Hippocampal formation (tissue), 2 donors: ENCODE measurements around the gene LALBA.
"Not testable (repeated sequence)": the region's sequence is repeated elsewhere in the genome, so short reads cannot be mapped to it uniquely, and the experiment has no call there.

ENCODE experiments used
- DNase-seq, 2 donors: peaks; one replicate each; lab custom pipeline; 2025; lab: John Stamatoyannopoulos, UW

The LALBA gene

DNA sequence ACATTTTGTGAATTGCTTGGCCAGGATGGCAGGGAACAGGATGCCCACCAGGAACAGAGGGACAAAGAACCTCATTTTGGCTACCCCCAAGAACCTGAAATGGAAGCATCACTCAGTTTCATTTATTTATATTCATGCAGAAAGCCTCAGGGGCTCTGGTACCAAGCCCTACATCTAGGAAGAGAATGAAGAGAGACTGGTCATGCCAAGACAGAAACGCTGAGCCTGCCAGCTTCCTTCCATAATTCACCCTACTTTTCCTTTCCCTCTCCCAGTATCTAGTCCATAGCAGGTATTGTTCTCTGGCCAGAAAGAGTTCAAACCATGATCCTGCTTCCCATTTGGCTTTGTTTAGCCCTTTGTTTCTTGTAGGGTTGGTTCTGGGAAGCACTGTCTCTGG lies at the start of gene LALBA:
Gene LALBA (minus strand): TSS at position 101 of the 400 bp plus-strand sequence. CDS start 26 bp downstream, at position 75.
- no peak for DNase-seq

DNA sequence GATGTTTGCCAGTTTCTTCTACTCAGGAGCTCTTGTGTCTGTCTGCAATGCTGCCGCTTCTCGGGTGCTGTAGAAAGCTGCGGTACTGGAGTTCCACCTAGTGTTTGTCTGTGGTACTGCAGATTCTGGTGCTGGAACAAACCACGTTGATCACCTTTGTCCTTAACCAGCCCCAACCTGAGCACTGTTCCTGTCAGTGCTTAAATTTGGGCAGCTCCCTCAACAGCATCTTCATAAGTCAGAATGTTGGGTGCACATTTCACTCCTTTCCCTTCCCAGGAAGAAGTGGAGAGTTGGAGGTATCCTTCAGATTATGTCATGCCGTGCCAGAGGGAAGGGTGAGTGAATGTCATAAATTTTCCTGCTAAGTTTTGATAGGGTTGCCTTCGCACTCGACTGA lies 48.7 kb upstream of the LALBA start:
- DNase-seq, result peak; percentile 52

DNA sequence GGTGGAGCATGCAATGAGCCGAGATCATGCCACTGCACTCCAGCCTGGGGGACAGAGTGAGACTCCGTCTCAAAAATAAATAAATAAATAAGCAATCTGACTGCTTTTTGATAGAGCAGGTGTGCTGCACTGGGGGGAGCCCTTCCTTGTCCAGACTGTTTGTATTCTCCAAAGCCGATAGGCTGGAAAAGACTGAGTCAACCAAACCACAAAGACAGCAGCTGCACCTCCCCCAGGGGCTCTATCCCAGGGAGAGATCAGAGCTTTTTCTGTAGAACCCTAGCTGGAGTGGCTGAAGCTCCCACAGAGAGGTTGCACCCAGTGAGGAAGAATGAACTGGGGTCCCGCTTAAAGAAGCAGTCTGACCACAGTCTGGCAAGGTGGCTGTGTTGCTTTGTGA lies 45.8 kb upstream of the LALBA start:
- no peak for DNase-seq

DNA sequence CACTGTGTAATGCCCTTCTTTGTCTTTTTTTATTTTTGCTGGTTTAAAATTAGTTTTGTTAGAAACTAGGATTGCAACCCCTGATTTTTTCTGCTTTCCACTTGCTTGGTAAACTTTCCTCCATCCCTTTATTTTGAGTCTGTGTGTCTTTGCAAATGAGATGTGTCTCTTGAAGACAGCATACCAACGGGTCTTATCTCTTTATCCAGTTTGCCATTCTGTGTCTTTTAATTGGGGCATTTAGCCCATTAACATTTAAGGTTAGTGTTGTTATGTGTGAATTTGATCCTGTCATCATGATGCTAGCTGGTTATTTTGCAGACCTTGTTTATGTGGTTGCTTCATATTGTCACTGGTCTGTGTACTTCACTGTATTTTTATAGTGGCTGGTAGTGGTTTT lies 43.5 kb upstream of the LALBA start:
- no peak for DNase-seq

DNA sequence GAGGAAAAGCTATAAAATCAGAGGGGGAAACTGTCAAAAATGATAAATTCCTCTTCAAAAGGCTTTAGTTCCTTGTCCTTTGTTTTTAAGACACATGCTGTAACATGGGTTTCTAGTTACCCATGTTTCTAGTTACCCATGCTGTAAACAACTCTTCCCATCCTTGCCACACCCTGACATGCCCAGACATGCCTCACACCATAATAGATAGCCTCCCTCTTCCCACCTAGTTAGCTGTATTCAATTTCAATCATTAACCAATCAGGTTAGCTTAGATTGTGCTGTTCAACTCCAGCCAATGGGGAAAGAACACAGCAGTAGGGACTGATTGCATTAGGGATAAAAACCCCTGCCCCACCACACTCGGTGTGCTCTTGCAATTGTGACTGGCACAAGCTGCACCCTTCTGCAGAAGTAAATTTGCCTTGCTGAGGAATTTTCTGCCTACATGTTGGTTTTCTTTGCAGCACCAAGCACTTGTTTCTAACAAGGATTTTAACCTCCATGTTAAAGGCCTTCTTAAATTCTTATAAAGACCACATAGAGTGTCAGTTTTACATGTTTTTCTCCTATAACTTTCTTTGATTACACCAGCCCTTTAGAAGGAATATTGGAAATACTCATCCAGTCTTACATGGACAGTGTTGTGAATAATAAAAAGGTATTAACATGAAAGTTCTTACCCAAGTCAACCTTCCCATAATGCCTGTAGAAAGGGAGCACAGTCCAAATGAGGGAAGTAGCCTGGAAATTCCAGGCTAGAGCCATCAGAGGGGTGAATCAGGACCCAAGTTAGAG lies 32.5 kb upstream of the LALBA start:
- DNase-seq, result no peak

DNA sequence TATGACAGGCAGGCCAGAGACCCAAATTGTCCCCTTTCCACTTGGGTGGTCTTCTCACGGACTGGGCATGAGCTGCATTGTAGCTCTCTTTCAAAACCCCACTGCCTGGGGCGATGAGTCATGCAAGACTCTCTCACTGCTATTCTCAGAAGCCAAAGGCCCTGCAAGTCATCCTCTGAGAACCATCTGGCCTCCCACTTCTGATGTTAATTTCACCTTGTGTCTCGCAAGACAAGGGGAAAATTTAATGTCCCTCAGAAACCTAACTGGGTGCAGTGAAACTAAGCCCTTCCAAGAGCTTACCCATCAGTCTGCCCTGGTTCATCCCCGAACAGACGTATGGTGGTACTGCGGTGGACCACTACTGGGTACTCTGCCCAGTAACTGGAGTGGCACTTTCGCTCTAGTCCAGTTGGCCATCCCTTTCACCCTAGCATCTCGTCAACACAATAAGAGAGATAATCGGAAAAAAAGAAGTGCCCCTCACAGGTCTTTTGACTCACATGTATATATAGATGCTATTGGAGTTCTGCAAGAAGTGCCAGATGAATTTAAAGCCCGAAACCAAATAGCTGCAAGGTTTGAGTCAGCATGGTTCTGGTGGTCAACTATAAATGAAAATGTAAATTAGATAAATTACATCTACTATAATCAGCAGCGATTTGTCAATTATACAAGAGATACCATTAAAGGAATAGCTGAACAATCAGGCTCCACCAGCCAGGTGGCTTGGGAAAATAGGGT lies 31.3 kb upstream of the LALBA start:
- DNase-seq, result no peak

DNA sequence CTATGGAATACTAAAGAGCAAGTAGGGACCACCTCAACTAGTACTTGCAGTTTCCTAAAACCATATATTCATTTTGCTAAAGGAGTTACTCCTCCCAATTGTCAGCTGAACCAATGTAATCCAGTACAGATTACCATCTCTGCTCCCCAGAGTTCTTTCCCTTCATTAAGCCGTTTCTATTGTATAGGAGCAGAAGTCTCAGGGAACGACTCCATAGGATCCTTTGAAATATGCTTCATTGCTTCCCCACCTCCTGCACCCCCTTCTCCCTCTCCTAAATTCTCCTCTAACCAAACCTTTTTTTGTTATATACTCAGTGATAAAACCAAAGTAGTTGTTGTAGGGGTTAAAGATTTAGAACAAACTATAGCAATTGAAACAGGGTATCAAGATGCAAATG lies 30.7 kb upstream of the LALBA start:
- no peak for DNase-seq

DNA sequence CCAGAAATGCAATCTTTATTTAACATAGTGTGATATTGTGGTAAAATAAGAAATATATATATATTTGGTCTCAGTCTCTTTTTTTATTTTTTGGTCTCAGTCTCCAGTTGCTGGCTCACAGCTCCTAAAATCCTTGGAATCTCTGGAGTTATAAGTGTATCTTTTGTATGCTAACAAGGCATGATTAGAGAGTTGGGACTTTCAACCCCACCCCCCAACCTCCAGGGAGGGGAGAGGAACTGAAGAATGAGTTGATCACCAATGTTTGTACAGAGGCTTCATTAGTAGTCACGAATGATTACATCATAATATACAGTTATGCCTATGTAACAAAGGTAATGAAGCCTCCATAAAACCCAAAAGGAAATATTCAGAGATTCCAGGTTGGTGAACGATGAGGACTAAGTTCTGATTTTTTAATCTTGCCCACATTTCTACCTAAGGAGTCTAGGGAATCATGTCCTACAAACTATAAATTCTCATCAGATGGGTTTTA lies 22.8 kb upstream of the LALBA start:
- no peak for DNase-seq

DNA sequence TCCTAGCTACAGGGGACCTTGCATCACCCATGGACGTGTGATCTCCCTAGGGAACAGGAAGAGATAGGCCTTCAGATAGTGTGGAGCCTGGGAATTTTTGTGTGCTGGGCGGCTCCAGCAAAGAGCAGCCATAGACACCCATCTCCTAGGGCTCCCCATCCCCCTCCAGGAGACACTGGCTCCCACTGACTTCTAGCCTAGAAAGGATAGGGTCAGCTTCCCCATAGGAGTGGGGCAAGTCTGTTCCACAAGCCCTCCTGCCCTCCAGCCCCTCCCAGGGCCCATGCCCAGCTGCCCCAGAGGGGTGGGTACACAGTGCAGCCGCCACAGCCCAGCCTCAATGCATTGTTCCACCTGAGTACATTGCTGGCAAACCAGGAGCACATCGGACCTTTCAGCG lies 16.5 kb upstream of the LALBA start:
- no peak for DNase-seq

DNA sequence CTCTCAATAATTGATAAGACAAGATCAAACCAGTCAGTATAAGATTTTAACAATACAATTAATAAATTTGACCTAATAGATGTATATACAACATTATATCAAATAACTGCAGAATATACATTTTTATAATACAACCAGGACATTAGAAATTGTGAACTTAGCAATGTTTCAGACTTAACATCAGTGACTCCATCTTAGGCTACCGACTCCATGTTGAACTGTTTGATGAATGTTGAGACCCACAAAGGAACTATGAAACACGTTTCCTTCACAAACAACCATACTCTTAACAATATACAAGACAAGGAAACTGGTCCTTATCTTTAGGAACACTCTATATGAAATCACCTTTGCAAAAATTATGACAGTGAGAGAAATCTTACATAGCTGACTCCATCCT lies 13.9 kb upstream of the LALBA start:
- DNase-seq, result no peak

DNA sequence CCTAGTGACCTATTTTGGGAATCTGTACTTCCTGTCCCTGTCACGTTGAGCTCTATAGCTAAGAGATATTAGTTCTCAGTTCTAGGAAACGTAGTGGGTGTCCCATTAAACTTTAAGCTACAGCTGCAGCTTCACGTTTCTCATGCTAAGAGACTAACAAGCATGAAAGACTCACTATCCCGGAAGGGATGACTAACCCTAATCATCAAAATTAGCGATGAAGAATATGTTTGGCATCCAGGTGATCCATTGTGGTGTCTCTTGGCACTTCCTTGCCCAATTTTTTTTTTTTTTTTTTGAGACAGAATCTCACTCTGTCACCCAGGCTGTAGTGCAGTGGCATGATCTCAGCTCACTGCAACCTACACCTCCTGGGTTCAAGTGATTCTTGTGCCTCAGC lies 11.0 kb upstream of the LALBA start:
- DNase-seq, result no peak

DNA sequence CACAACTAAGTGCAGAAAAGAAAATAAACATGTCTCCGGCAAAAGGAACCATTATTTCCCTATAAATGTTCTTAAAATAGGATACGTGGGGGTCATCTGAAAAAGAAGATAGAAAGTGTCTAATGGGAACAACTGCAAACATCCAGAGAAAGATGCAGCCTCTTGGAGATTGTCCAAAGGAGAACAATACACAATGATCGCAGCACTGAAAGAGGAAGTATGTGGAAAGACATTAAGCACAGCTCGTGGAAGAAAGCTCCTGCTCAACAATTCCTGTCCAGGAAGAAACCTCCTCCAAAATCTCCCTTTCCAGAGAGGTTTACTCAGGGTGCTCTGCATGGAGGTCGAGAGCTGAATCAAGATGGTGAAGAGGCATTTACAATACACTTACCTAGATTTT lies 2.5 kb upstream of the LALBA start:
- peak in 1 of 2 donors; percentile 9 for DNase-seq

DNA sequence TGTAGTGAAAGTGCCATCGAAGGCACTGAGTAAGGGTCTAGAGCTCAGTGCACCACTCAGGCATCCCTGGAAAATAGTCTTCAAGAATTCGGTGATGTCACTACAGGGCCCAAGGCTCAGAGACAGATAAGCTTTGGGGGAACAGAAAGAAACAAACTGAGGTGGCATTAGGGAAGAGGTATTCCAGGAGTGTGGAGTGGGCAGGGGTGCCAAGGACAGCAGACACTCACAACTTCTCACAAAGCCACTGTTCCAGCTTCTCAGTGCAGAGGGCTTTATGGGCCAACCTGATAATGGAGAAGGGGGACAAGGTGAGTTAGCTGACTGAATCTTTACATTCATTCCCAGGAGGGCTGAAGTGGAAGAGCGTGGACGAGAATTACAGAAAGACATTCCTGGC lies 2.1 kb downstream of the LALBA start:
- no peak for DNase-seq

DNA sequence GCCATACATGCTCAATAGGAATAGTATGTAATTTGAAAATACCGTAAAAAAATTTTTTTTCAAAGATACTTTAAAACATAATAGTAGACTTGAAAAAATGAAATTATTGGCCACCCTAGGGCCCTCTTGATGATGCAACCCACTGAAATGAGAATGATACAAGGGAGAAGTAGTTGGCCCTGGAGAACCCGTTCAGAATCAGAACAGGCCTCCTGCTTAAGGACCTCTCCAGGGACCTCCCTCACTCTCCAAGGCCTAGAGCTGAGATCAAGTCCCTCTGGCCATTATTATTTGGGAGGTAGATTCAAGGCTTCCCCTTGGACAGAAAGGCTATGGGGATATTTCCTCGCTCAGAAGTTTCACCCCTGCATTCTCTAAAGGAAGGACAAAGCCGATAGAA lies 11.9 kb downstream of the LALBA start:
- DNase-seq, result no peak

DNA sequence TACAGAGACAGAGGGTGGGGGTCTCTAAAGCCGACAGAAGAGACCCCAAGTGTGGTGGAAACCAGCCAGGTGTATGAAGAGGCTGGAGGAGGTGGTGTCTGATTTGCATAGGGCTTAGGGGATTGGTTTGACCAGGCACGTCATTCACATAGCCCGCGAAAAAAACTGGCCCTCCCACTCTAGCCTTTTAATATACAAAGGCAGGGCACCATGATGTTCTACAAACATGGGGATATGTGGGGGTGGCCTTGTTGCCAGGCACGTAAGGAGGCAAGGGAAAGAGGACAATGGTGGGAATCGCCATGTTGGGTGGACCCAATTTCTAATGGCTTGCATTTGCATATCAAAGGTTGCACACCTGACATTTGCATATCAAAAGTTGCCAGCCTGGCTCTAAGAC lies 13.2 kb downstream of the LALBA start:
- DNase-seq, result no peak

DNA sequence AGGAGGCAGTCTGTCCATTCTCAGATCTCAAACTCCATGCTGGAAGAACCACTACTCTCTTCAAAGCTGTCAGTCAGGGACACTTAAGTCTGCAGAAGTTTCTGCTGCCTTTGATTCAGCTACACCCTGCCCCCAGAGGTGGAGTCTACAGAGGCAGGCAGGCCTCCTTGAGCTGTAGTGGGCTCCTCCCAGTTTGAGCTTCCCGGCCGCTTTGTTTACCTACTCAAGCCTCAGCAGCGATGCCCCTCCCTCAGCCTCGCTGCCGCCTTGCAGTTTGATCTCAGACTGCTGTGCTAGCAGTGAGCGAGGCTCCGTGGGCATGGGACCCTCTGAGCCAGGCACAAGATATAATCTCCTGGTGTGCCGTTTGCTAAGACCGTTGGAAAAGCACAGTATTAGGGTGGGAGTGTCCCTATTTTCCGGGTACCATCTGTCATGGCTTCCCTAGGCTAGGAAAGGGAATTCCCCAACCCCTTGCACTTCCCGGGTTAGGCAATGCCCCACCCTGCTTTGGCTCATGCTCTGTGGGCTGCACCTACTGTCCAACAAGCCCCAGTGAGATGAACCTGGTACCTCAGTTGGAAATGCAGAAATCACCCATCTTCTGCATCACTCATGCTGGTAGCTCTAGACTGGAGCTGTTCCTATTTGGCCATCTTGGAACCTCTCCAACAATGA lies 16.0 kb downstream of the LALBA start:
- not testable (repeated sequence) for DNase-seq

DNA sequence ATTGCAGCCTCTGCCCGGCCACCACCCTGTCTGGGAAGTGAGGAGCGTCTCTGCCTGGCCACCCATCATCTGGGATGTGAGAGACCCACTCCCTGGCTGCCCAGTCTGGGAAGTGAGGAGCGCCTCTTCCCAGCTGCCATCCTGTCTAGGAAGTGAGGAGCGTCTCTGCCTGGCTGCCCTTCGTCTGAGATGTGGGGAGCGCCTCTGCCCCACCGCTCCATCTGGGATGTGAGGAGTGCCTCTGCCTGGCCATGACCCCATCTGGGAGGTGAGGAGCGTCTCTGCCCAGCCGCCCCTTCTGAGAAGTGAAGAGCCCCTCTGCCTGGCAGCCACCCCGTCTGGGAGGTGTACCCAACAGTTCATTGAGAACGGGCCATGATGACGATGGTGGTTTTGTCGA lies 18.2 kb downstream of the LALBA start:
- DNase-seq, result not testable (repeated sequence)

DNA sequence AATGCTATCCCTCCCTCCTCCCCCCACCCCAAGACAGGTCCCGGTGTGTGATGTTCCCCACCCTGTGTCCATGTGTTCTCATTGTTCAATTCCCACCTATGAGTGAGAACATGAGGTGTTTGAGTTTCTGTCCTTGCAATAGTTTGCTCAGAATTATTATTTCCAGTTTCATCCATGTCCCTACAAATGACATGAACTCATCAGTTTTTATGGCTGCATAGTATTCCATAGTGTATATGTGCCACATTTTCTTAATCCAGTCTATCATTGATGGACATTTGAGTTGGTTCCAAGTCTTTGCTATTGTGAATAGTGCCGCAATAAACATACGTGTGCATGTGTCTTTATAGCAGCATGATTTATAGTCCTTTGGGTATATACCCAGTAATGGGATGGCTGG lies 22.8 kb downstream of the LALBA start:
- not testable (repeated sequence) for DNase-seq

DNA sequence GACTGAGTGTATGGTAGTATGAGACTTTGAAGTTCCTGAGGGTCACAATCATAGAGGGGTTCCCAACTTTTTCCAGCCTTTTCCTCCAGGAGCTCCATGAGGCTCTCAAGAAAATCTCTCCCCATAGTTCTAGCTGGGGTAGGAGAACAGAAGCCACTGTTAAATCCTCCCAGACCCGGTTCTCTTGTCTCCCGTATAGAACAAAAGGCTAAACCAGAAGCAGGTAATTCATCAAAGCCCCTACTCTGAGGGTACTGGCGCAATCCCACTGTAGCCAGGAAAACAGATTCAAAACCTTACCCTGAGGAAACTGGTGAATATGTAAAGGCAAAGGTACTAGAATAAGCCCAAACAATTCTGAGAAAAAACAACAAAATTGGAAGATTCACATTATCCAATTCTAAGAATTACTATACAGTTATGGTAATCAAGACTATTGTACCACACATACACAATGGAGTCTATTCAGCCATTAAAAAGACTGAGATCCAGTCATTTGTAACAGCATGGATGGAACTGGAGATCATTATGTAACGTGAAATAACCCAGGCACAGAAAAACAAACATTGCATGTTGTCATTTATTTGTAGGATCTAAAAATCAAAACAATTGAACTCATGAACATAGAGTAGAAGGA lies 23.9 kb downstream of the LALBA start:
- DNase-seq, result no peak

DNA sequence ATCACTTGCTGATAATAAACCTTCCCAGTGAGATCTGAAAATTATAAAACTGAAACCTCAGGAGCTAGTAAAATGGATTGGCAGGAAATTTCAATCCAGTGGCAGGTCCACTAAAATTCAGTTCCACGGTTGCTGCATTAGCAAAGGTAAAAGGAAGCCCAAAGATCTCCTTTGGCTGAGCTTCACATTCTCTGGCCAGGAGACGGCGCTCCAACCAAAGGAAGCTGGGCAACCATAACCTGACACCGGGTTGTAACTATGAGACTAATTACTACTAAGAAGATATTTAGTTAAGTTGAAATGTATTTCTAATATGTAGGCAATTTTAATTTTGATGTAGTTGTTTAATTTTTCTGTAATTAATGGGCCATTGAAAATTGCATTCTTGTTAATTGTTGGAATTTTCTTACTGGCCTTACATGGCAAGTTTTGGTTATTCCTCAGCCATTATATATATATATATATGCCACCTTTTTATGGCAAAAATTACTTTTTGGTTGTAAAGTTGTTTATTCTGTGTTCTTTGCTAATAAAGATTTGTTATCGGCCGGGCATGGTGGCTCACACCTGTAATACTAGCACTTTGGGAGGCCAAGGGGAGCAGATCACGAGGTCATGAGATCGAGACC lies 27.4 kb downstream of the LALBA start:
- peak; percentile 12 to 16 for DNase-seq

DNA sequence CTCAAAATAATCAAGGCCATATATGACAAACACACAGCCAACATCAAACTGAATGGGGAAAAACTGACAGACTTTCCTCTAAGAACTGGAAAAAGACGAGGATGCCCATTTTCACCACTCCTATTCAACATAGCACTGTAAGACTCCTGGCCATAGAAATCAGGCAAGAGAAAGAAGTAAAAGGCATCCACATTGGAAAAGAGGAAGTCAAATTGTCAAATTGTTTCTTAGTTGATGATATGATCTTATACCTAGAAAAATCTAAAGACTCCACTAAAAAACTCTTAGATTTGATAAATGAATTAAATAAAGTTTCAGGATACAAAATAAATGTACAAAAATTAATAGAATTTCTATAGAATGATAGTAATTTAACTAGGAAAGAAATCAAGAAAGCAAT lies 33.2 kb downstream of the LALBA start:
- no peak for DNase-seq

DNA sequence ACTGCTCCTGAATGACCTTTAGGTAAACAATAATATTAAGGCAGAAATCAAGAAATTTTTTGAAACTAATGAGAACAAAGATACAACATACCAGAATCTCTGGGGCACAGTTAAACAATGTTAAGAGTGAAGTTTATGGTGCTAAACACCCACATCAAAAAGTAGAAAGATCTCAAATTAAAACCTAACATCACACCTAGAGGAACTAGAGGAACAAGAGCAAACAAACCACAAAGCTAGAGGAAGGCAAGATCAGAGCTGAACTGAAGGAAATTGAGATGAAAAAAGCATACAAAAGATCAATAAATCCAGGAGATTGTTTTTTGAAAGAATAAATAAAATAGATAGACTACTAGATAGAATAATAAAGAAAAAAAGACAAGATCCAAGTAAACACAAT lies 37.2 kb downstream of the LALBA start:
- no peak for DNase-seq
